ENCODE results near the gene WDR93.

DNA sequence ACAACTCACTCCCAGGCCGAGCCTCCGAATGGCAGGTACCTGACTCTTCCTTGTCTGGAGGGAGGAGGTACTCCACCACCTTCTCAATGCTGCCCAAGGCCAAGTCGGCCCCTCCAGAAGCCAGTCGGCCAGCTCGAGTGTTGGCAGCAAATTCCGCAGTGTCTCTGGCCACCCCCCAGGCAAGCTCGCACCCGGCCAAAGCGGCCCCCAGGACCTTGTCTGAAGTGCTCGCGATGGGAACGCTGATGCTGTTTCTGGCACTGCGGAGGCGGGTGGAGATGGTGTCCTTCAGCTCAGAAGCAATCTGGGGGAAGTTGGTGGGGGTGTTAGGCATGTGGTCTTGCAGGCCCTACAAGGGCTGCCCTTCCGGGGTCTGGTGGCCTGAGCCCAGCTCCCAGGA is 20.7 kb upstream of the WDR93 start:
- TF ChIP-seq CTCF (IDR thresholded peaks at IDR 0.05), result no peak
- no peak for TF ChIP-seq POLR2A (IDR thresholded peaks at IDR 0.05)

All from adrenal gland (tissue), 5 donors.